Mucosa of rectum (tissue), 2 donors: ENCODE measurements around the gene TECPR1.
A peak's percentile ranks its signal among the peaks of the same experiment; 100 is the strongest.

ENCODE experiments used
- H3K27ac ChIP-seq, 2 donors: one replicate each; pipeline ENCODE4 v1.7.0; 2013; ENCODE audit warnings: inconsistent platforms in 2 of 2, low read depth in 2 of 2, low read length in 2 of 2
- H3K27me3 ChIP-seq, 2 donors: one replicate each; pipeline ENCODE4 v1.7.0; 2013; ENCODE audit warnings: low read length in 2 of 2; ENCODE audit not compliant: control insufficient read depth in 2 of 2, insufficient read depth in 2 of 2
- H3K36me3 ChIP-seq, 2 donors: one replicate each; pipeline ENCODE4 v1.7.0; 2013; ENCODE audit warnings: low read length in 2 of 2; ENCODE audit not compliant: control insufficient read depth in 2 of 2, insufficient read depth in 2 of 2
- H3K4me1 ChIP-seq, 2 donors: one replicate each; pipeline ENCODE4 v1.7.0; 2013; ENCODE audit warnings: low read length in 2 of 2, mild to moderate bottlenecking in 1 of 2; ENCODE audit not compliant: control insufficient read depth in 2 of 2, insufficient read depth in 2 of 2
- H3K4me3 ChIP-seq, 2 donors: one replicate each; pipeline ENCODE4 v1.7.0; 2013; ENCODE audit warnings: low read length in 2 of 2
- H3K9ac ChIP-seq, 2 donors: one replicate each; pipeline ENCODE4 v1.7.0; 2013; ENCODE audit warnings: low read length in 2 of 2, low read depth in 1 of 2, mild to moderate bottlenecking in 1 of 2
- H3K9me3 ChIP-seq, 2 donors: one replicate each; pipeline ENCODE4 v1.7.0; 2013; ENCODE audit warnings: low read length in 2 of 2; ENCODE audit not compliant: control insufficient read depth in 2 of 2
- donor health status: healthy.
- donor health status: Normal muscosa, but diverticular disease.

TECPR1 gene

GRCh38 chr7:98267303-98267702 is 15.3 kb upstream of the TECPR1 start:
- no peaks in the 10 kb centered on the region for H3K4me1 ChIP-seq
- no peak overlapping the region for H3K9ac ChIP-seq
- H3K36me3 ChIP-seq: no peaks in the 10 kb centered on the region
- no peak overlapping the region for H3K4me3 ChIP-seq
- no peaks in the 10 kb centered on the region for H3K9me3 ChIP-seq
- H3K27me3 ChIP-seq: no peaks in the 10 kb centered on the region
- H3K27ac ChIP-seq: no peak overlapping the region

DNA sequence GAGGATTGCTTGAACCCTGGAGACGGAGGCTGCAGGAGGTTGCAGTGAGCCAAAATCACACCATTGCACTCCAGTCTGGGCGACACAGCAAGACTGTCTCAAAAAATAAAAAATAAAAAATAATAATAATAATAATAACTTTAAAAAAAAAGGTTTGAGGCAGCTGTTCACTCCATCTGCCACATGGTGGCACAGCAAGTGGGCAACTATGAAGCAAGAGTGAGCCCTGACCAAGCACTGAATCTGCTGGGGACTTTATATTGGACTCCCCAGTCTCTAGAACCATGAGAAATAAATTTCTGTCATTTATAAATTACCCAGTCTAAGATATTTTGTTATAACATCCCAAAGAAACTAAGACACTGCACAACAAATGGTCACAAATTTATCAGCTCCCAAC is 14.8 kb upstream of the TECPR1 start:
- no peaks in the 10 kb centered on the region for H3K9me3 ChIP-seq
- H3K27me3 ChIP-seq: no peaks in the 10 kb centered on the region
- no peak overlapping the region for H3K27ac ChIP-seq

DNA sequence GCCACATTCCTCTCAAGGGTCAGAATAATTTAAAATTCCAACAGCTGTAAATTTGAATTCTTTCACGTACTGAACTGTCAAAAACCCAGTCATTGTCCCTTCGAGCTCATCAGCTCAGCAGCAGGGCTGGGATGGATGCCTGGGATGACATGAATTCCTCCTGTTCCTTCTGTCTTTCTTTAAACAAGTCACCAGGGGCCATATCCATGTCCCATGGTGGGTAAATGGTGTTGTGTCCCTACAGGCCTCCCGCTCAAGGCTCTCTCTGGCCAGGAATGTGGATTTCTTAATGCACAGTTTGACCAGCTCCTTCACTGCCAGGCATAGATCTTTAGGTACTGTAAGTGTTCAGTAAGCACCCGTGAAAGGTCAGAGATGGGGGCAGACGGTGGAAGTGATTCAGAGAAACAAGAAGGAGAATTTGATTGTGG is 13.8 kb upstream of the TECPR1 start:
- Histone ChIP-seq H3K4me1 (no peaks in the 10 kb centered on the region), H3K27ac (no peak overlapping the region), H3K4me3 (no peak overlapping the region), H3K36me3 (peaks cover 0 to 5% of the 10 kb centered on the region in 2 donors), H3K9me3 (no peaks in the 10 kb centered on the region), H3K9ac (no peak overlapping the region), H3K27me3 (no peaks in the 10 kb centered on the region)

More for the DNA sequence above, 14.8 kb upstream of the TECPR1 start:
- no peak overlapping the region for H3K9ac ChIP-seq
- H3K4me3 ChIP-seq: no peak overlapping the region
- H3K4me1 ChIP-seq: no peaks in the 10 kb centered on the region
- H3K36me3 ChIP-seq: peaks cover 0 to 1% of the 10 kb centered on the region in 2 donors

DNA sequence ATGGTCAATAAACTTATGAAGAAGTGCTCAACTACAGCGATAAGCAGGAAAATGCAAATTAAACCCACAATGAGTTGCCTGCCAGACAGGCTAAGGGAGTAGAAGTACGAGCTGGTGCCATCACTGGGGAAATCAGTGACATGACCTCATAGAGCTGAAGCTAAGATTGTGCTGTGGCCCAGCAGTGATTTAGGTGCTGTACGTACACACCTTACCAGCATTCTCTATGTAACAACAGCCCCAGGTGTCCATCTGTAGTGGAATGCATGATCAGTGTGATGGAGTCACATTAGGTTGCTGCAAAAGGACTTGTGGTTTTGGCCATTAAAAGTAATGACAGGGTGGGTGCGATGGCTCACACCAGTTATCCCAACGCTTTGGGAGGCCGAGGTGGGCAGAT is 5.7 kb upstream of the TECPR1 start:
- Histone ChIP-seq H3K4me3 (no peak overlapping the region), H3K27me3 (no peaks in the 10 kb centered on the region), H3K27ac (no peak overlapping the region), H3K9ac (no peak overlapping the region), H3K4me1 (peaks cover 7 to 8% of the 10 kb centered on the region in 2 donors), H3K9me3 (no peaks in the 10 kb centered on the region), H3K36me3 (peaks cover 9 to 19% of the 10 kb centered on the region in 2 donors)

DNA sequence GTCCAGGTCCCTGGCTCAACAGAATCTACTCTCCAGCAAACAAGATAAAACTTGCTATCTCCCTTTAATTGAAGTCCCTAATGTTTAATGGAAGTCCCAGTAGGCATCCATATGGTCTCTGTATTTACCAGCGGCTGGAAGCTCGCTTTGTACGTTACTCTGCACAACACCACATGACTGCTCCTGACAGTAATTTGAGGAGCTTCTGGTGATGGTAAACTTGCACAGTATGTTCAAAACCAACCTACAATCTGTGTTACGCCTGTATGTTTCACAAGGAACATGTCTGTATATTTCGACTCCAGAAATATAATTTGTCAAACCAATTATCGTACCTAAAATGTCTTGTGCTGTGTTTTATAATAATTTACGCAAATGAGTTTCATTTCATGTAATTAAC is 4.4 kb upstream of the TECPR1 start:
- H3K27ac ChIP-seq: no peak overlapping the region
- H3K9me3 ChIP-seq: no peaks in the 10 kb centered on the region
- no peaks in the 10 kb centered on the region for H3K27me3 ChIP-seq
- peaks cover 9 to 14% of the 10 kb centered on the region in 2 donors for H3K36me3 ChIP-seq
- no peak overlapping the region for H3K9ac ChIP-seq
- peaks cover 10 to 11% of the 10 kb centered on the region in 2 donors for H3K4me1 ChIP-seq
- no peak overlapping the region for H3K4me3 ChIP-seq

GRCh38 chr7:98254951-98255610 is 3.0 kb upstream of the TECPR1 start:
- H3K9me3 ChIP-seq: no peaks in the 10 kb centered on the region
- H3K36me3 ChIP-seq: peaks cover 9 to 14% of the 10 kb centered on the region in 2 donors
- H3K27me3 ChIP-seq: no peaks in the 10 kb centered on the region
- no peak overlapping the region for H3K9ac ChIP-seq
- H3K4me1 ChIP-seq: peaks cover 20 to 21% of the 10 kb centered on the region in 2 donors
- H3K27ac ChIP-seq: no peak overlapping the region
- H3K4me3 ChIP-seq: no peak overlapping the region

DNA sequence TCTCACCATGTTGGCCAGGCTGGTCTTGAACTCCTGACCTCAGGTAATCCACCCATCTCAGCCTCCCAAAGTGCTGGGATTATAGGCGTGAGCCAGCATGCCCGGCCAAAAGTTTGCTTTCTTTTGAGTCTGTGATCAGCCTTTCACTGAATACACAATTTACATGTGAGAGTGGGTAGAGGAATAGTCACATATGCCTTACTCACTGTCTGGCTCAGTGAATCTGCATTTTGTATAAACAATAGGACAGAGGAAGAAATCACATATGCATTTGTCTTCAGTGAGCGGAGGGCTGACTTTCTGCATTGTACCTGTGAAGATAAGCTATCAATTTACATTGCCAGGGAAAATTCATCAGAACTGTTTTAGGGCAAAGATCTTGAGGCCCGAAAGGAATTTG is 2.5 kb upstream of the TECPR1 start:
- peaks cover 9 to 12% of the 10 kb centered on the region in 2 donors for H3K36me3 ChIP-seq
- H3K27ac ChIP-seq: no peak overlapping the region
- H3K9ac ChIP-seq: no peak overlapping the region
- H3K4me1 ChIP-seq: peaks cover 20 to 21% of the 10 kb centered on the region in 2 donors
- H3K9me3 ChIP-seq: no peaks in the 10 kb centered on the region
- H3K4me3 ChIP-seq: no peak overlapping the region
- no peaks in the 10 kb centered on the region for H3K27me3 ChIP-seq

- no peaks in the 10 kb centered on the region for H3K9me3 ChIP-seq
- peak overlapping the region; percentile 84 to 86 for H3K9ac ChIP-seq
- peaks cover 6 to 9% of the 10 kb centered on the region in 2 donors for H3K36me3 ChIP-seq
- peak overlapping the region; percentile 87 to 97 for H3K4me3 ChIP-seq
- H3K4me1 ChIP-seq: peaks cover 21 to 24% of the 10 kb centered on the region in 2 donors
- H3K27me3 ChIP-seq: no peaks in the 10 kb centered on the region
- H3K27ac ChIP-seq: peak overlapping the region; percentile 96
Observed at GRCh38 chr7:98252425-98253054, 508 bp upstream of the TECPR1 start.

- no peaks in the 10 kb centered on the region for H3K9me3 ChIP-seq
- H3K9ac ChIP-seq: peak overlapping the region; percentile 84 to 86
- H3K27me3 ChIP-seq: no peaks in the 10 kb centered on the region
- H3K4me3 ChIP-seq: peak overlapping the region; percentile 87 to 97
- peak overlapping the region; percentile 96 for H3K27ac ChIP-seq
- peaks cover 0 to 3% of the 10 kb centered on the region in 2 donors for H3K36me3 ChIP-seq
- peaks cover 21 to 24% of the 10 kb centered on the region in 2 donors for H3K4me1 ChIP-seq
Observed at GRCh38 chr7:98251231-98251600, 816 bp downstream of the TECPR1 start.

- Histone ChIP-seq H3K4me3 (peak overlapping the region; percentile 87 to 97), H3K27me3 (no peaks in the 10 kb centered on the region), H3K9ac (peak overlapping the region; percentile 84 to 86), H3K36me3 (peaks cover 0 to 3% of the 10 kb centered on the region in 2 donors), H3K4me1 (peaks cover 21 to 24% of the 10 kb centered on the region in 2 donors), H3K9me3 (no peaks in the 10 kb centered on the region), H3K27ac (peak overlapping the region; percentile 96)
Observed at GRCh38 chr7:98250789-98251188, 1.2 kb downstream of the TECPR1 start.
